GM19193 (cell line): ENCODE results near the gene BAZ2B.

Source experiments
- POLR2A ChIP-seq: IDR thresholded peaks from 4 replicates; pipeline ENCODE4 v1.6.1; 2011; ENCODE audit not compliant: insufficient read depth, insufficient read length; ENCODE audit errors: extremely low read depth

Gene BAZ2B

DNA sequence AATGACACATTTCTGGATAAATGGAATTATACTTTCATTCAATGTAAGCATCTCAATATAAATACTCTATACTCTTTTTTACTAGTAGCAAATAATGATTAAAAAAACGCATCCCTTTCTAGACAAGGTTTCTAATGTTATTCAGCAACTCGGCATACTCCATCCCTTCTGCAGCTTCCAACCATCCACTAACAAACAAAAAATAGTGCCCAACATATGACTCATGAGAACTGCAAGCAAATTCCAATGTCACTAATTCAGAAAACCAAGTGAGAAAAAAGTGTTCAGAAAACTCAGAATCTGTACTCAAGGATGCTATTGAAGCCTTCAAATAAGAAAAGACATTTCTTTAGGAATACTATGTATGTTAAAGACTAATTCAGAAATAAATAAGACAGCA, 140.0 kb downstream of the BAZ2B start:
- no peak for TF ChIP-seq POLR2A

DNA sequence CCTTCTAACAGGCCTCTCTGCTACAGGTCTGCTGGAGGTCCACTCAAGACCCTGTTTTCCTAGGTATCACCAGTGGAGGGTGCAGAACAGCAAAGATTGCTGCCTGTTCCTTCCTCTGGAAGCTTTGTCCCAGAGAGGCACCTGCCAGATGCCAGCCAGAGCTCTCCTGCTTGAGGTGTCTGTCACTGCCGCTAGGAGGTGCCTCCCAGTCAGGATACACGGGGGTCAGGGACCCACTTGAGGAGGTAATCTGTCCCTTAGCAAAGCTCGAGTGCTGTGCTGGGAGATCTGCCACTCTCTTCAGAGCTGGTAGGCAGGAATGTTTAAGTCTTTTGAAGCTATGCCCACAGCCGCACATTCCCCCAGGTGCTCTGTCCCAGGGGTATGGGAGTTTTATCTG, 140.6 kb downstream of the BAZ2B start:
- TF ChIP-seq POLR2A = no peak

DNA sequence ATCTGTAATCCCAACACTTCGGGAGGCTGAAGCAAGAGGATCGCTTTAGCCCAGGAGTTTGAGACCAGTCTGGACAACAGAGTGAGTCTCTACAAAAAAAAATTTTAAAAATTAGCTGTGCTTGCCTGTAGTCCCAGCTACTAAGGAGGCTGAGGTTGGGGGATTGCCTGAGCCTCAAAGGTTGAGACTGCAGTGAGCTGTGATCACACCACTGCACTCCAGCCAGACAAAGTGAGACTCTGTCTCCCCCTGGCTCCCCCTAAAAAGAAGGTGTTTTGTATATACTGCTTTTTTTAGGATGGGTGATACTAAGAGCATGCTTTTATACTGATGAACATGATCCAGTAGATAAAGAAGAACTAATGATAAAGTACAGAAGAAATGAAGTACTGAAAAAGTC, 145.0 kb downstream of the BAZ2B start:
- TF ChIP-seq POLR2A = no peak

DNA sequence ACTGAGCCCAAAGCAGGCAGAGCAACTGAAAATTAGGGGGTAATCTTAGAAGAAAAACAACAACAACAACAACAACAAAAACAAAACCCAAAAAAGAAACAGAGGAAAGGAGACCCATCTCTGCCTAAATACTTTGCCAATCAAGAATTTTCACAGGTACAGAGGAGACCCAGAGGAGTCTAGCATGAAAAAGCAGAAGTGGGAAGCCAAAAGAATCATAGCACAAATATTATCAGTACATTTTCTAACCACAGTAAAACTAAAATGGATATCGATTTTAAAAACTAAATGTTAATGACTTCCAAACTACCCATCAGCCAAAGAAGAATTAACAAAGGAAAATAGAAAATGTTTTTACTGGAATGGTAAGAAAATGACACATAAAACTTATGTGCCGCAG, 148.1 kb downstream of the BAZ2B start:
- no peak for TF ChIP-seq POLR2A

DNA sequence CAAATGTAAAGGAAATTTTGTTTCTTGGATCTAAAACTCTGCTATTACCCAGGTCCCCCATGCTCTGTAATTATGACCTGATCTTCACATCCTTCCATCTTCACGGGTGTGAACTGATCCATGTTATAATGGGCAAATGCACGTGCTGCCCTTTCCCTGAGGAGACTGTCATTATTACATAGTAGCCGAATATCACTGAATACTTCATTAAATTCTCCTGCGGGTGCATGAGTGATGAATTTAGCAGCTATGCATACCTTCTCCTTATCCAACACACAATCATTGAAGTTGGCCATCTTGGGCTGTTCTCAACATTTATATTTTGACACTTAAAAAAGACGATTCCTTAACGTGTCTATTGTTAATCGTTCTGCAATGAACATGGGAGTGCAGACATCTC, 153.4 kb downstream of the BAZ2B start:
- TF ChIP-seq POLR2A = no peak

DNA sequence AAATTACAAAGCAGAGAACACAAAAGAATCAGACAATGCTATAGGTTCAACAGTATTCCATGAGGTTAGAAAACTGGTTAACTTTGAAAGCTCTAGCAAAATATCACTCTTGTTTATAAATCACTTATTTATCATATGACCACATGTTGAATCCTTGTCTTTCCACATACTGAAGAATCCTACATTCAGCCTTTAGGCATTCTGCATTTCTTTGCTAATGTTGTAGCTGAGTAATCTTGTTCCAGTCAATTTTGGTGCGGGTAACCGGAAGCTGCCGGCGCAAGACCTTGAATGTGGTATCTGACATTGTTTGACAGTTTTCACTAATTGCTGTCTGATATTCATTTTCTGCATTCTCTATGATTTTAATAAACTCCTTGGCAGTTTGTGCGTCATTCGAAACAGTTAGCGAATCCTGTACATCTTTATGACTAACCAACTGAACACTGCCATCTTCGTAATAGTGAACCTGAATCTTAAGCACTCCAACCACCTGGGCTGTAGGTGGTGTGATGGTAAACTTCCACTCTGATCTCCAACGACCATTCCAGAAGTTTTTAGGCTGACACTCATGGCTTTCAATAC, 154.1 kb downstream of the BAZ2B start:
- no peak for TF ChIP-seq POLR2A

DNA sequence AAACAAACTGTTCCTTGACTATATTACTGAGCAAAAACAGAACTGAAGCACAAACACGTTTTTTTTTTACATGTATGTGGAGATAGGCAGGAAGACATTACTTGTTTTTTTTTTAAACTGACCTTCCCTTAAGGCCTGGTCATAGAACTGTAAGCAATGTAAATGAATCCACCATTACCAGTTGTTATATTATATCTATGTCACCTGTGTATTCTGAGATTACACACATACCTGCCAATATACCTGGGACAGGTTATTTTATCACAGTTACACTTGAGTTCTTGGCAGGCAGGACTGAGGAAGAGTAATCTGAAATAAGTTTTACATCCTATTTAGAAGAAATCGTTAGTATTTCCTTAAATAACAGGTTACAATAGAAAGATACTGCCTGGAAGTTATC, 155.3 kb downstream of the BAZ2B start:
- TF ChIP-seq POLR2A = no peak

DNA sequence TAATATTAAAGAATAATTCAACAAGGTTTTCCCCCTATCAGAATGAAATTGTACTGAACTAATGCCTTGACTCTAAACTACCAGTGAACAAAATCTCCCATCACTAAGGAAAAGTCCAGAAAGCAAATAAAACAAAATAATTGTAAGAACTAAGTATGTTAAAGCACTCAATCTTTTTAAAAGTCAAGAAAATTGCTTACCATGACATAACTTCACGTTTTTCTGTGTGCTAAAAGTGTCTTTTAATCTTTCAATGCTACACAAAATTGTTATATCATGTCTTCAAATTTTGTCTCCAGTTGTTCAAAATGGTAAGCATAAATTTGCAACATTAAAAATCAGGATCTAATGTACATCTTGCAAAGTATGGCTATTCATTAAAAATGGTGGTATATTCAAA, 156.1 kb downstream of the BAZ2B start:
- TF ChIP-seq POLR2A = no peak

DNA sequence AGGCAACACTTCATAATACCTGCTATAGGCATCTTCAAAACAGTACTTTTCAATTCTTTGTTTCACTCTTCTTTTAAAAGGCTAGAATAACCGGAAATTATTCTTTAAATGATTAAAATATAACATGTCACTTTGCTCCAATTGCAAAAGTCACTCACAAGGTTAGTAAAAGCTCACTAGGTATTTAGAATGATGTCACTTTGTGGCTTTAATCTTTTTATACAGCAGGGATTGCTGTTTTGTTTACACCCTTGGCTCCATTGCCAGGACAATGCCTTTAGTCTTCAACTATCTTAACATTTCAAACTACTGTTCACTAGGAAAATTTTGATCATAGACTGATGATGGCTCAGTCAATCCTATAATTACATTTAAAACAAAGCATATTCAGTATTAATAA, 157.1 kb downstream of the BAZ2B start:
- TF ChIP-seq POLR2A = no peak

DNA sequence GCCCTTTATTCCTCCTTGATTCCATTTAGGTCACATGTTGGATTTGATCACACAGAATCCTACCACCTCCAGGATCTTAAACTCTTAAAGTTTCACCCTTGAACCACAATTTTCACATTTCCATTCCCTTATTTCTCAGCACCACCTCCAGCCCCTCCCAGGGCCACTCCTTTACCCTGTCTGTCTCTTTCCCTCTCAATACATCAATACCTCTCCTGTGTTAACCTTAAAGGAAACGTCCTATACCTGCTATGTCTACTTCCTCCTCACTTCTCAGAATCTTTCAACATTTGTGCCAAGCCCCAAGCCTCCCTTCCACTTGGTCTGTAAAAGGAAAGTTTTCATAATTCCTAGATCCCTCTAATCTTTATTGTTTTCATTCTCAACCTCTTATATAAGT, 158.8 kb downstream of the BAZ2B start:
- no peak for TF ChIP-seq POLR2A

DNA sequence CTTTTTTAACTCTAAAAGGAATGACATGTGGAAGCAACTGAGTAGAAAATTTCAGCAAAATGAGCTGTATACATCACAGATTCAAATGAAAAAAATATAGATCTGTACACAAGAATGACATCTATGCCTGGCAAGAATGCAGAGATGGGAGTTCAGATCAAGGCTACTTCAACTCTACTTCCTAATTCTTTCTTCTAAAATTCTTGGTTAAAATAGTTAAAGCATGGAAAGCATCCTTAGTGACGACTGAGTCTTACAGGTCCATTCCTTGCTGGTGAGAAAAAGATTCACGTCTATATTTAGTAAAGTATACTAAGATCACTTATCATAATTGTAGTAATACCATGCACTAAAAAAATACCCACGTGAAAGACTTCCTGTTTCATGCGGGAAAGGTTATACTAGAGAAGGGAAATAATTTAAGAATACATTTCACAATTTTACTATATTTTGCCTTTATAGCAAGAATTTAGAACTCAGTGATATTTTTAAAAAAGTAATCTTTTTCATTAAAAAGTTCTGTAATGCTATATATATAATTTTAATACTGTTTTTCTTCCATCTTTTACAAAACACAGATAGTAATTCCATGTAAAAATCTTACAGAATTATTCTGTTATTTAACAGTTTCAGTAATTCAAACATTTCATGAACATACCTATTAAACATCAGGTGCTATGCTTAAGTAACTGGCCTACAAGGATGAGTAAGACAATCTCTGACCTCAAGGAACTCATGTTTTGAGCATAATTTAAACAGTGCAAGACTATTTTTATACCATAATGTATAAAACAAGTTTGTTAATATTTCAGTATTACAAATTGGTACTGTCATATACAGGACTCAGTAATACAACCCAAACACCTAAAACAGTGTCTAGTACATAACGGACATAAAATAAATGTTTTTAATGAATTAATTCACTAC, 159.6 kb downstream of the BAZ2B start:
- no peak for TF ChIP-seq POLR2A

DNA sequence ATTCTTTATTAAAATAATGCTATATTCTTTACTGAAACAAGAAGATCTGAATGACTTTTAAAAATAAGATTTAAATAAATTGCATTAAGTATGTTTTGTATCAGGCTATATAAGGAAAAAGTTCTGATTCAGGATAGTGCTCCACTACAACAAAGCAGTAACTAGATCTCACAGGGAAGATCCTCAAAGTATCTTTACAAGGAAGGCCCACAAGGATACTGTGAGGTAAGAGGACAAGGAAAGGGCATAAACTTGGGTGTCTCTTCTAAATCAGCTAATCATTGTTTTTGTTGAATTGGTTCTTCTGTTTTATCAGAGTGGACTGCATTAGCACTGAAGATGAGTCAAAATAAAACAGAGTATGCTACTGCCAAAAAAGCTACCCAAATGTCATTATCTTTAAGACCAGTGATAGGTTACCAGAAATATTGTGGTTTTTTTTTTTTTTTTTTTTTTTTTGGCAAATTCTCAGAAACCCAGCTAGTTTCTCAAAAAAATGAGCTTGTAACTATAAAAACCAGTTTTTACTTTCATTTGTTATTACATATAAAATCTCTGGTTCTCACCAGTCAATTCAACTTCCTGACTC, 160.9 kb downstream of the BAZ2B start:
- TF ChIP-seq POLR2A = no peak

DNA sequence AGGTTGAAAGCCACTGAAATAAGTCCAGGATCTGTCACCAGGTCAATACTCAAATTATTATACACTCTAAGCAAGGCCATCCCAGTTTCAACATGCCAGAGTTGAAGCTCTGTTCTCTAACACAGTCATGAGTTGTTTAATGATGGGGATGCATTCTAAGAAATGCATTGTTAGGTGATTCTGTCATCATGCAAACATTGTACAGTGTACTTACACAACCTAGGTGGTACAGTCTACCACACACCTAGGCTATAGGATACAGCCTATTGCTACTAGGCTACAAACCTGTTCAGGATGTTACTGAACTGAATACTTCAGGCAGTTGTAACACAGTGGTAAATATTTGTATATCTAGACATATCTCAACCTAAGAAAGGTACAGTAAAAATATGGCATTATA, 162.2 kb downstream of the BAZ2B start:
- no peak for TF ChIP-seq POLR2A

DNA sequence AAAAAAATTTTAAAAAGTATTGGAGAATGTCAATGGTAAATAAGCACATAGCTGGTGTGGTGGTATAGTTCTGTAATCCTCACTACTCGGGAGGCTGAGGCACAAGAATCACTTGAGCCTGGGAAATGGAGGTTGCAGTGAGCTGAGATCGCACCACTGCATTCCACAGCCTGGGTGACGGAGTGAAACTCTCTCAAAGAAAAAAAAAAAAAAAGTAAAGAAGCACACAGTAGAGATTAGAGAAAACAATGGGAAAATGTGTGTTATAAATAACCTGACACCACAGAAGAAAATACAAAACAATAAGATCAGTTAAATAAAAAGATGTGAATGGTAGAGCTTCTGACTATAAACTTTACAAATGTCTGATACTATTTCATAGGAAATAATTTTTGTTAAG, 166.2 kb downstream of the BAZ2B start:
- TF ChIP-seq POLR2A = no peak

DNA sequence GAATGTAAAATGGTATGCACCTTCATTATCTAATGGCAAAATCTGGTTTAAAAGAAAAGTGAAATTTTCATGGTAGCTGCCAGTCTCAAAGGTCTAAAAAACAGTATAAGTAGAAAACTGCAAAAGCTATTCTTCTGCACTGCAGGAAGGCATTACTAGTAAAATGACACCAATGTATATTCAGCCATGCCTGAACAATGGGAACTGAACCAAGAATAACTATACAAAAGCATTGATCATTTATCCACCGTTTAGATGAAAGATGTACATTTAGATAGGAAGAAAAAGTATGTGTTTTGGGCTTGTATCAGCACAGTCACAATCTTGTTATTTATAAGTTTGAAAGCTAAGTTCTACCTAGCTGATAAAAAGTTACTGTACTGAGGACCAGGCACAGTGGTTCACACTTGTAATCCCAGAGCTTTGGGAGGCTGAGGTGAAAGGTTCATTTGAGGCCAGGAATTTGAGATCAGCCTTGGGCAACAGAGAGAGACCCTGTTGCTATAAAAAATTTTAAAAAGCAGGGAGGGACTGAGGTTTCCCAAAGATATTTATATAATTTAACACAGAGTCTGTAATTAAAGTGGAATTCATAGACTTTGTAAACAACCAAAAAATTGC, 166.7 kb downstream of the BAZ2B start:
- TF ChIP-seq POLR2A = no peak

DNA sequence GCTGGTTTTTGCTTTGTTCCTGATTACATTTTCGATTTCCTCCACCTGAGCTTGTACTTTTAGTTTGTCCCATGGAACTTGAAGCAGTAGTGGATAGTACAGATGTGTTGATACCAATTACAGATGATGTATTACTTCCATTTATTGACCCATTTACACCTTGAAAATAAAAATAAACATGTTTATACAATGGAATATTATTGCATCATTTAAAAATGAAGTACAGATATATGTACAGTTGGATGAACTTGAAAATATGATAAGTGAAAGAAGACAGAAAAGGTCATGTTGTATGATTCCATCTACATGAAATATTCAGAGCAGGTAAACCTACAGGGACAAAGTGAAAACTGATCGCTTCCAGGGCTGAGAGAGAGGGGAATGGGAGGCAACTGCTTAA, 169.5 kb downstream of the BAZ2B start:
- TF ChIP-seq POLR2A = no peak

DNA sequence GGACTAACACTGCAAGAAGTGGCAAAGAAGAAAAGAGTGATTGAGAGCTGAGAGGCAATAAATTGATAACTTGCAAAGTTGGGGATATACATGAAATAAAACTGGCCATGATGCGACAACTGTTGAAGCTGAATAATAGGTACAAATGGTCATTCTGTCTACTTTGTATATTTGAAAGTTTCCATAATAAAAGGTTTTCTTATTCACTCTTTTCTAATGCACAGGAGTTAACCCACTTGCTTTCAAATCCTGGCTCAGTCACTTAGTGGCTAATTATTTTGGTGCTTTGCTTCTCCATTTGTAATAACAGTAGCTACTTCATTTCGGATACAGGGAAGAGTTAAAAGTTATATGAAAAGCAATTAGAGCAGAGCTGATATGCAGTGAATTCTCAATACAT, 170.1 kb downstream of the BAZ2B start:
- no peak for TF ChIP-seq POLR2A

DNA sequence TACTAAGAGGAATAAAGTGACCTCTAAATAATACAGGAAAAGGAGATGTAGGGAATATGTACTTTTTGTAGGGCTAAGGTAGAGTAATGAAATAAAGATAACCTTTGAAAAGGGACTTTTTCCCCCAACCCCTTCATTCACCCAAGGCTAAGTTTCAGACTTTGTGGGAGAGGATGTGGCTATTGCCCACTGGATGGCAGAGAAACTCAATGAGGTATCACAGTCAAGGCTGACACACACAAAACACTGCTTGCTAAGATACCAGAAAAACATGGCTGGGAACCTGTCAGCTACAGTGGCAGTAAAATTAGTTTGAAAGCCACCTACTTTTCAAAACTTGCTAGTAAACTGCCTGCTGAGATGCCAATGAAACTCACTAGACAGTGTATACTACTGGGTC, 171.0 kb downstream of the BAZ2B start:
- no peak for TF ChIP-seq POLR2A
